HG02885 (cell line): ENCODE data around the gene ARID1A.
"Not testable (repeated sequence)": the region's sequence is repeated elsewhere in the genome, so short reads cannot be mapped to it uniquely, and the experiment has no call there.

Experiments used
- ATAC-seq: cut with Tn5 transposase; IDR thresholded peaks from one replicate; pipeline ENCODE4 v1.9.1; 2021; ENCODE audit warnings: mild to moderate bottlenecking; ENCODE audit not compliant: unreplicated experiment, poor library complexity

The ARID1A gene

DNA sequence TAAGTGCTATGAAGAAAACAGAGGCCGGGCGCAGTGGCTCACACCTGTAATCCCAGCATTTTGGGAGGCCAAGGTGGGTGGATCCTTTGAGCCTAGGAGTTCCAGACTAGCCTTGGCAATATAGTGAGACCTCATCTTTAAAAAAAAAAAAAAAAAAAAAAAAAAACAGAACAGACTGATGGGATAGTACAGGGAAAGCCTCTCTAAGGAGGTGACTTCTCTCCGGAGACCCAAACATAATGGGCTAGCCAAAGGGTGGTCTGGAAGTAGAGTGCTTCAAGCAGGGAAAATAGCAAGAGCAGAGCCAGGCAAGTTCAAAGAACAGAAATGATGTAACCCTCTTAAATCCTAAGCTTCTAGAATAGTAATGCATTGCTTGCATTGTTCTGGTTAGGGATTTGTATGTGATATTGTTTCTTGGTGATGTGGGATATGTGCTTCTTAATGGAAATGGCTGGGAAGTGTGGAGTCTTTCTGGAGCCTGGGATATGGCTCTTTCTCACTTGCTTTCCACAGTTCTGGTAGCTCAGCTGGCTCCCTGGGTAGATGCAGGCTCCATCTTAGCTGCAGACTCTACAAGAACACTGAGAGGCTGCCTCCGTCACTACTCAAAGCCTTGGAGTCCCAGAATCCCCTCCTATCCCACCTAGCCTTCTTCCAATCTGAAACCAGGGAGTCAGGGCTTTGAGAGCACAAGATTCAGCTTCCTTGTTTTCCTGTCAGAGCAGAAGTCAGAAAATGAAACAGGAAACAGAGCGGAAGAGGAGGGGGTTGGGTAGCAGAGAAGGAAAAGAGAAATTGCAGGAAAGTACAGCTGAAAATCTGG, 90.0 kb downstream of the ARID1A start:
- ATAC-seq = no peak

DNA sequence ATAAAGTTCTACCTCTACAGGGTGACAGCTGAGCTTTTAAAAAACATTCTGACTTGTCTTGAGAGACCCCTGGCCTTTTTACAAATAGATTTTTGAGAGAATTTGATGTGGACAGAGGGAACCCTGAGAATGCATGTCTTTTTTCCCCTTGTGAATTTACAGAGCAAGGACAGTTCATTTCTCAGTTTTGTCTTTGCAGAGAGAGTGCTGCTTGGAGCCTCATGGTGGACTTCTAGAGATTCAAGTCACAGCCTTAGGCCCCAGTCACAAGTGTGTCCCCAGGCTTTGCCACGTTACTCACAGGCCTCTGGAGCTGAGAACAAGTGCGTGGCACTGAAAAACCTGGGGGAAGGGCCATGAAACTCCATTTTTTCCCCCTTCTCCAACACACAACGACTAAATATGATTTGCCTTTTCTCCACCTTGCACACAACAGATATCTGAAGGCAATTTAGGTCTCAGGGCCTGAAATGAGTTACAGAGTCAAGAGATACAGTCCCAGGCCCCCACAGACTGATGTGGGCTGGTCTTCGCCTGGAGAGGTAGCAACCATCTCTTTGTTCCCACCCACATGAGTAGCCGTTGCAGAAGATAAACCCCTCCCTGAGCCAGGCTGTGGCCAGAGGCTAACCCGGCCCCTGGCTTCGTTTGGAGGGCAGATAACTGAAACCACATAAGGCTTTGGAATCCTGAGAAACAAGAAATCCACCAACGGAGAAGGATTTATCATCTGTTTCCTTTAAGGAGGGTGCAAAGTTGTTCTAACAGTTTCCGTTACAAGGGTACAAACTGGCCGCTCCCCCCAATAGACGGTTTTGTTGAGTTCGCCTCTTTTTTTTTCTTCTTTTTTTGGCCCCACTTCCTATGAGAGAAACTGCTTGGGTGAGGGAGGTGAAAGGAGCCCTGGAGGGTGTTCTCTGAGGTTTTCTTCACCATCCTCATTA, 90.9 kb downstream of the ARID1A start:
- ATAC-seq = peak; percentile 24

- peak; percentile 40 for ATAC-seq
These were observed 91.5 kb downstream of the ARID1A start for GRCh38 chr1:26787381-26787705.

GRCh38 chr1:26787706-26788514, 92.1 kb downstream of the ARID1A start, which contains the start of gene PIGV:
PIGV (plus strand) TSS chr1:26787950; CDS start chr1:26790816, 2,866 bp downstream.
- peak; percentile 70 for ATAC-seq

DNA sequence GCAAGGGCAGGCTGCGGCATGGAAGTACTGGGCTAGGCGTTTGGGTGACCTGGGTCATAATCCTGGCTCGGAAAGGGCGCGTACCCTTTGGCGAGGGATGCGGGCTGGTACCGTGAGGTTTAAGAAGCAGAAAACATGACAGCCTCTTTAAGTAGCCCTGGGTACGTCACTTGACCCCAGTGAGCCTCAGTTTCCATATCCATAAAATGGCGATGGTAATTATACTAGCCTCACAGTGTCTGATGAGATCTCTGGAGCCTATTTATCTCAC, 92.6 kb downstream of the ARID1A start:
- ATAC-seq = no peak

GRCh38 chr1:26788836-26789611, 93.2 kb downstream of the ARID1A start:
- peak; percentile 28 for ATAC-seq

GRCh38 chr1:26789612-26789865, 93.7 kb downstream of the ARID1A start:
- no peak for ATAC-seq

DNA sequence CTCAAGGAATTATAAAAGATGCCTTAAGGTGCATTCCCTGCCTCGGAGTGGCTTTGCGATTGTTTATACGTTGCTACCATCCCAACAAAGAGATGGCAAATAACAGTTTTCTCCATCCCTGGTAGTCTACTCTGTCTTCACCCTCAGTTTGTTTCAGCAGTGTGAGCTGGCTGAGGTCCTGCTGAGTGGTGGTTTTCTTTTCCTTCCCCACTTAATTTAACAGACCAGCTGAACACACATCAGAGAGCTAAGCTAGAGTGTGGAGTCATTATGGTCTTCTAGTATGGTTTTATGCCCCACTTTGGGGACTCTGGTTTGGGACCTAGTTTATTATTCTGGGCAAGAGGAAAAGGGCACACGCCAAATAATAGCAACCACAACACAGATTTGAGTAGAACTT, 94.1 kb downstream of the ARID1A start:
- no peak for ATAC-seq

GRCh38 chr1:26790551-26790953, 94.7 kb downstream of the ARID1A start:
- ATAC-seq = no peak

DNA sequence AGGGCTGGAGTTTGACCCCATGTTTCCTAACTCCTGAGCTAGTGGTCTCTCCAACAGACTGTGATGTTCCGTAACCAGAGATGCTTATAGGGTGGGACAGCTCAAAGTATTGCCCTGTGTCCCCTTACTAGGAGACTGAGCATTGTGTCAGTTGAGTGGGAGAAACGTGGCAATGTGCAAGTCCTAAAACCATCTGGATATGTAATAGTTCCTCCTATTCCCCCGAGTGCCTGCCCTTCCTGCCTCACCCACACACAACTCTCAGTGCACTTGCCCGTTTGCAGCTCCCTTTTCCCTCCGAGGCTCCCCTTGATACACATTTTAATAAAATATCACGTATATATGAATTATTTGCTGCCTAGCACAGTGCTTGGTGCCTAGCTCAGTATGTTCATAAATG, 95.3 kb downstream of the ARID1A start:
- ATAC-seq = no peak

DNA sequence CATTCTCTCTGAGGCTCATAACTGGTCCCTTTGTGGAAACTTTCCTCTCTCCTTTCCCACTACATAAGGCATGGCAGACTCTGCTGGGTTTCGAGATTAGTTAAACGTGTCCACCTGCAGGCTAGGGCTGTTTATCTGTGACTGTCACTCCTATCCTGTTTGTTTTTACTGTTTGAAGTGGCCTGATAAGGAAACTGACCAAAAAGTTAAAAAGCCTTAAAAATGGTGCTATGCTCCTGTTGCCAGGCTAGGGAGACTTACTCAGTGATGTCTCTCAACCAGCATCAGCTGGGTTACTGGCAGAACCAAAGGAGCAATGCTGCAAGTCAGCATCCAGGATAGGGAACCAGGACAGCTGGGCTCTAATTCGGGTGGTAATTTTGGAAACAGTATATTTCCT, 95.8 kb downstream of the ARID1A start:
- ATAC-seq = no peak

GRCh38 chr1:26792924-26793323, 97.1 kb downstream of the ARID1A start:
- no peak for ATAC-seq

DNA sequence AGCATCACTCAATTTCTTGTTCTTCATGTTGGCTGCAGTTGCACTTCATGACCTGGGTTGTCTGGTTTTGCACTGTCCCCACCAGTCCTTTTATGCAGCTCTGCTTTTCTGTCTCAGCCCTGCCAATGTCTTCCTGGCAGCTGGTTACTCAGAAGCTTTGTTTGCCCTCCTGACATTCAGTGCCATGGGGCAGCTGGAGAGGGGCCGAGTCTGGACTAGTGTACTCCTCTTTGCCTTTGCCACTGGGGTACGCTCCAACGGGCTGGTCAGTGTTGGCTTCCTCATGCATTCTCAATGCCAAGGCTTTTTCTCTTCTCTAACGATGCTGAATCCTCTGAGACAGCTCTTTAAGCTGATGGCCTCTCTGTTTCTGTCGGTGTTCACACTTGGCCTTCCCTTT, 98.6 kb downstream of the ARID1A start:
- ATAC-seq = no peak

DNA sequence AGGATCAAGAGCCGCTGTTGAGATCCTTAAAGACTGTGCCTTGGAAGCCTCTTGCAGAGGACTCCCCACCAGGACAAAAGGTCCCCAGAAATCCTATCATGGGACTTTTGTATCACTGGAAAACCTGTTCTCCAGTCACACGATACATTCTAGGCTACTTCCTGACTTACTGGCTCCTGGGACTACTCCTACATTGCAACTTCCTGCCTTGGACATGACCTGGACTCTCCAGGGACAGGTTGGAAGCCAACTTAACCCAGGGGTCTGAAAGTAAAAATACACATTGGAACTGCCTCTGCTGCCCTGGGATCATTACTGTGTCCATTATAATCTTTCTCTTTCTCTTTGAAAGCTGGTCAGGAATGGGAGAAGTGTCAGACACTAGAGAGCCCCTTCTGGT, 101.8 kb downstream of the ARID1A start:
- ATAC-seq = no peak

DNA sequence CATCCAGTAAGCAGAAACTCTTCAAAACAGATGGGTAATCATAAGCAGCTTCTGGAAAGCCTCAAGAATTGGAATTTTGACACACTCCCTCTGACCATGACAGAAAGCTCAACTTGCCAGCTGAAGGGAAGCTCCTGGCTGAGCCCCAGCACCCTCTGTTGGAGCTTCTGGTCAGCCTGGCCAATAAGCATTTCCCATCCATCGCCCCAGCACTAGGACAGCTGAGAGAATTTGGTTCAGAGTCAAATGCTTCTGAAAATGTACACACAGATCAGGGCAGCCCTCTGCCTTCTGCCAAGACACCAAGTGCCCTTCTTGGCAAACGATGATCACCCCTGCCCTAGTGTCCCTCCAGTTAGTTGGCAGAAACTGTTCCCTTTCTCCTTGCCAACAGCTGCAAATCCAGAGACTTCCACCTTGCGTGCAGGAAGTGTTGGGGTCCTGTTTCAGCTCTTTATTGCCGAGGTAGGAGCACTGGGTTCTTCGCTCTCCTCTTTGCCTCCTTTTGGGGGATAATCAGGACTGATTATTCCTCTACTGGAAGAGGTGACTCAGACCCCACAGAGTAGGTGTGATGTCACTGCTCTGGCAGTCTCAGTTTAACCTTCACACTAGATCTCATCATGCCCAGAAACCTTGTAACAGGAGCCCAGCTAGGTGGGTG, 103.8 kb downstream of the ARID1A start:
- no peak for ATAC-seq

DNA sequence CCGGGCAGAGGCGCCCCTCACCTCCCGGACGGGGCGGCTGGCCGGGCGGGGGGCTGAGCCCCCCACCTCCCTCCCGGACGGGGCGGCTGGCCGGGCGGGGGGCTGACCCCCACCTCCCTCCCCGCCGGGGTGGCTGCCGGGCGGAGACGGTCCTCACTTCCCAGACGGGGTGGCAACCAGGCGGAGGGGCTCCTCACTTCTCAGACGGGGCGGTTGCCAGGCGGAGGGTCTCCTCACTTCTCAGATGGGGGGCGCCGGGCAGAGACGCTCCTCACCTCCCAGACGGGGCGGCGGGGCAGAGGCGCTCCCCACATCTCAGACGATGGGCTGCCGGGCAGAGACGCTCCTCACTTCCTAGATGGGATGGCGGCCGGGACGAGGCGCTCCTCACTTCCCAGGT, 108.1 kb downstream of the ARID1A start:
- not testable (repeated sequence) for ATAC-seq

GRCh38 chr1:26810105-26810504, 114.3 kb downstream of the ARID1A start:
- not testable (repeated sequence) for ATAC-seq

- ATAC-seq = no peak
These were observed 115.2 kb downstream of the ARID1A start for GRCh38 chr1:26811057-26811456.

DNA sequence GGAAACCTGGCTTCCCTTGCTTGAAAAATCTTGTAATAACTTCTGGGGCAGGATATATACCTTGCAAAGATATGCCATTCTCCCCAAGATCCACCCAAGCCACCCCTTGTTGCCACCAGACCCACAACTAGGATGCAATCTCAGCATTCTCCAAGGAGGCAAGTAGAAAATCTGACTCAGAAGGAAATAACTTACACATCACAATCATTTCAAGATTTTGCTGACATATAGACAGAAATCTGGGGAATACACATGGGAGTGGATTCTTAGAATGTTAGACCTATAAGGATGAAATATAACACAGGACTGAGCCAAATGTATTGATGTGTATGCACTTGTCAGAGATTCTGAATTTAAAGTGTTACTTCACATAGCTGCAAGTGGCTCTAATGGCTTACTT, 115.9 kb downstream of the ARID1A start:
- ATAC-seq = no peak

GRCh38 chr1:26814377-26814776, 118.6 kb downstream of the ARID1A start:
- no peak for ATAC-seq
